Measurements from ENCODE around the gene KMO.

DNA sequence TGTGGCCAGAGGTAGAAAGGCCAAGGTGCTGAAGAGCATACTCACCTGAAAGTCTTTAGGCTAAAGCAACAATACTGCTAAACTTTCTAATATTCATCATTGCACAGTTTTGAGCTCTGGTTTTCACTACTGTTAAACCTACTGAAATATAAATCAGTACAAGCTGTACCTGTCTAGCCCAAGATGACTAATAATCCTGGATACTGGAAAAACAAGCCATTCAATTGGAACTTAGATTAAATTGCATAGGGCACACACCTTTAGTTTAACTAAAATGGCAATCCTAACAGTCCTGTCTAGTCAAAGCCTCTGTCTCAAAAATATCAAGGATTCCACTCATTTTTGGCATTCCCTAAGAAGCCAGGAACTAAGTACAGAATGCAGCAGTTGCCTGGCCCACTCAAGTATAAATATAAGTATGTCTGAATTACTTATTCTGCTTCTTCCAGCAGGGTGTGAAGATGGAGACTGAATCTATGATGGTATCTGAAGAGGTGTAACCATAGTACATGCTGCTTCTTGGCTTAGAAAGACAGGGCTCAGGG is 104.9 kb downstream of the KMO start:
- TF ChIP-seq, protein P1, sequence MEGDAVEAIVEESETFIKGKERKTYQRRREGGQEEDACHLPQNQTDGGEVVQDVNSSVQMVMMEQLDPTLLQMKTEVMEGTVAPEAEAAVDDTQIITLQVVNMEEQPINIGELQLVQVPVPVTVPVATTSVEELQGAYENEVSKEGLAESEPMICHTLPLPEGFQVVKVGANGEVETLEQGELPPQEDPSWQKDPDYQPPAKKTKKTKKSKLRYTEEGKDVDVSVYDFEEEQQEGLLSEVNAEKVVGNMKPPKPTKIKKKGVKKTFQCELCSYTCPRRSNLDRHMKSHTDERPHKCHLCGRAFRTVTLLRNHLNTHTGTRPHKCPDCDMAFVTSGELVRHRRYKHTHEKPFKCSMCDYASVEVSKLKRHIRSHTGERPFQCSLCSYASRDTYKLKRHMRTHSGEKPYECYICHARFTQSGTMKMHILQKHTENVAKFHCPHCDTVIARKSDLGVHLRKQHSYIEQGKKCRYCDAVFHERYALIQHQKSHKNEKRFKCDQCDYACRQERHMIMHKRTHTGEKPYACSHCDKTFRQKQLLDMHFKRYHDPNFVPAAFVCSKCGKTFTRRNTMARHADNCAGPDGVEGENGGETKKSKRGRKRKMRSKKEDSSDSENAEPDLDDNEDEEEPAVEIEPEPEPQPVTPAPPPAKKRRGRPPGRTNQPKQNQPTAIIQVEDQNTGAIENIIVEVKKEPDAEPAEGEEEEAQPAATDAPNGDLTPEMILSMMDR (IDR thresholded peaks at IDR 0.05) = no peak
- TF ChIP-seq ZFX (IDR thresholded peaks at IDR 0.05; ENCODE audit: borderline replicate concordance) = no peak

Data from 22Rv1 (cell line).